ENCODE results near the gene FBN1. TPM values are rescaled to one million over a fixed set of nuclear protein-coding genes. Genes with fewer than 3 reads are reported as not detected.

Gene FBN1
- total and polyA plus RNA-seq, 8 donors = 83.1 to 144 (median 94.0) TPM

DNA sequence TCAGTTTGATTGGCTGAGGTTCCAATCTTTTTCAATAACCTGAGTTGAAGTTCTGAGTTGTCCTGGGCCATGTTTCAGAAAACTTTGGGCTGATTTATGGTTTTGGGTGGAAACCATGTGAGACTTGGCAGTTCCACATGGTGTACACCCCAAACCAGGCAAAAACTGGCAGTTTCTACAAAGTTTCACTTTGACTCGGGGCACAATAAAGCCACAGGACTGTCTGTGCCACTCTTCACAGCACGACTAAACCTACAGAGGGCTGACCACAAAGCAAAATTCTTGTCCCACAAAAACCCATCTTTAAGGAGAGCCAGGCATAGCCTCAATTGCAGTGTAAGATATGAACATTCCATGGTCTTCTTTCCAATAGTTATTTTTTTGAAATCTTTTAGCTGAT, 159.3 kb downstream of the FBN1 start:
- intact Hi-C loops (cut with DNase I) = no loop called here

DNA sequence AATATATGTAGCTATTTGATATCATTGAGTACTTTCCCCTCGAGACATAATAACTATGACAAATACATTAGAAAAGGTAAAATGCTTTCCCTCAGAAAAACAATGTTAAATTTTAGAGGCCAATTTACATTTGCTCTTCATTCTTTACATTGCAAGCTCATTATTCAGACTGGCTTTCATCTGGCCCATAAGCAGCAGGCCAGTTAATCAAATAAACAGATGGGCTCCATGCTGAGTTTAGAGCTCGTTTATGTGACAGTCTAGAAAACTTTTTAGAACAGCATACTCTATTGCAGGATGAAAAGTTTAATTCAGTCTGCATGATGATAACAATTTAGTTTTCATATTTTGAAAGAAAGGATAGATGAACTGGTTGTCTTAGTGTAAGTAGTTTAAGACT, 163.7 kb downstream of the FBN1 start:
- intact Hi-C loops (cut with DNase I) = no loop called here

More for the DNA sequence above, 159.3 kb downstream of the FBN1 start:
- peaks cover 0 to 63% of the 10 kb centered on the region in 2 donors for H3K36me3 ChIP-seq
- H3K27me3 ChIP-seq = no peaks in the 10 kb centered on the region
- H3K4me3 ChIP-seq = no peak overlapping the region
- DNase-seq (no peak), ATAC-seq (no peak)
- TF ChIP-seq, protein P1, sequence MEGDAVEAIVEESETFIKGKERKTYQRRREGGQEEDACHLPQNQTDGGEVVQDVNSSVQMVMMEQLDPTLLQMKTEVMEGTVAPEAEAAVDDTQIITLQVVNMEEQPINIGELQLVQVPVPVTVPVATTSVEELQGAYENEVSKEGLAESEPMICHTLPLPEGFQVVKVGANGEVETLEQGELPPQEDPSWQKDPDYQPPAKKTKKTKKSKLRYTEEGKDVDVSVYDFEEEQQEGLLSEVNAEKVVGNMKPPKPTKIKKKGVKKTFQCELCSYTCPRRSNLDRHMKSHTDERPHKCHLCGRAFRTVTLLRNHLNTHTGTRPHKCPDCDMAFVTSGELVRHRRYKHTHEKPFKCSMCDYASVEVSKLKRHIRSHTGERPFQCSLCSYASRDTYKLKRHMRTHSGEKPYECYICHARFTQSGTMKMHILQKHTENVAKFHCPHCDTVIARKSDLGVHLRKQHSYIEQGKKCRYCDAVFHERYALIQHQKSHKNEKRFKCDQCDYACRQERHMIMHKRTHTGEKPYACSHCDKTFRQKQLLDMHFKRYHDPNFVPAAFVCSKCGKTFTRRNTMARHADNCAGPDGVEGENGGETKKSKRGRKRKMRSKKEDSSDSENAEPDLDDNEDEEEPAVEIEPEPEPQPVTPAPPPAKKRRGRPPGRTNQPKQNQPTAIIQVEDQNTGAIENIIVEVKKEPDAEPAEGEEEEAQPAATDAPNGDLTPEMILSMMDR (IDR thresholded peaks at IDR 0.05) = no peak
- no peaks in the 10 kb centered on the region for H3K9me3 ChIP-seq
- no peaks in the 10 kb centered on the region for H3K4me1 ChIP-seq
- no peak overlapping the region for H3K27ac ChIP-seq

DNA sequence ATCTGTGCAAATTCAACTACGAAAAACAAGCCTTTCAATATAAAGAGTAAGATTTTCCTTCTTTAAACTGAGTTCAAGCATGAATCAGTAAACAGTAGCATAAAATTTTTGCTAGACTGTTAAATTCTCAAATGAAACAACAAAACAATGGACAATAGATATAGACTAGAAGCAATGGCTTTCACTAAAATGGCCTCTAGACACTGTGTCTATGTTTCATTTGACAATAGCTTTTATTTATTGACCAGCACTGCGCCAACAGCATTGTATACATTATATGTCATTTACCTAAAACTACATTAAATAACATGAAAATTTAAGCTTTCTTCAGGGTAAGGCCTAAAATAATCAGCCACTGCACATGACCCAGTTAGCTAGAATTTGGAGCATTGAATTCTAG, 165.8 kb downstream of the FBN1 start:
- no peaks in the 10 kb centered on the region for H3K9me3 ChIP-seq
- intact Hi-C loops (cut with DNase I) = no loop called here
- ATAC-seq = no peak
- TF ChIP-seq, protein P1 (IDR thresholded peaks at IDR 0.05) = no peak
- H3K4me1 ChIP-seq = peaks cover 0 to 7% of the 10 kb centered on the region in 2 donors
- no peaks in the 10 kb centered on the region for H3K27me3 ChIP-seq
- no peak overlapping the region for H3K27ac ChIP-seq
- no peak for DNase-seq
- H3K4me3 ChIP-seq = no peak overlapping the region
- peaks cover 0 to 11% of the 10 kb centered on the region in 2 donors for H3K36me3 ChIP-seq

More for the DNA sequence above, 163.7 kb downstream of the FBN1 start:
- H3K27me3 ChIP-seq = no peaks in the 10 kb centered on the region
- DNase-seq = no peak
- no peak for ATAC-seq
- H3K36me3 ChIP-seq = peaks cover 0 to 22% of the 10 kb centered on the region in 2 donors
- TF ChIP-seq, protein P1 (IDR thresholded peaks at IDR 0.05) = no peak
- no peak overlapping the region for H3K27ac ChIP-seq
- peaks cover 0 to 7% of the 10 kb centered on the region in 2 donors for H3K4me1 ChIP-seq
- H3K4me3 ChIP-seq = no peak overlapping the region
- no peaks in the 10 kb centered on the region for H3K9me3 ChIP-seq

DNA sequence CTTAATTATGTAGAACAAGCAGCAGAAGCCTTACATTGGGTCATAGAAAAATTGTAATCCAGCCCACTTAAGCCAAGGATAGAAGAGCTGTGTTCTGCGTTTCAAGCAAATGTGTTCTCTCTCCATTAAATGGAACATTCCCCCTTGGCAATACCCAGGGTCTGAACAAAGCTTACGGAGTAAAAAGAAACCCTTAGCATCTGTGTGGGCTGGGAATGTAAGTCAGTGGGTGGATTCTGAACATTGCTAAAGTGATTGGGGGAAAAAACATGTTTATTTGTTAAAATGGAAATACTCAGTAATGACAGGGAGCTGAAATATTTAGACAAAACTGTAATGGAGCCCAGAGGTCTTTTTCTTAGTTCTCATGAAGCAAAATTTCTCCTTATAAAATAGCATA, 166.9 kb downstream of the FBN1 start:
- DNase-seq = no peak
- H3K4me1 ChIP-seq = peaks cover 0 to 7% of the 10 kb centered on the region in 2 donors

DNA sequence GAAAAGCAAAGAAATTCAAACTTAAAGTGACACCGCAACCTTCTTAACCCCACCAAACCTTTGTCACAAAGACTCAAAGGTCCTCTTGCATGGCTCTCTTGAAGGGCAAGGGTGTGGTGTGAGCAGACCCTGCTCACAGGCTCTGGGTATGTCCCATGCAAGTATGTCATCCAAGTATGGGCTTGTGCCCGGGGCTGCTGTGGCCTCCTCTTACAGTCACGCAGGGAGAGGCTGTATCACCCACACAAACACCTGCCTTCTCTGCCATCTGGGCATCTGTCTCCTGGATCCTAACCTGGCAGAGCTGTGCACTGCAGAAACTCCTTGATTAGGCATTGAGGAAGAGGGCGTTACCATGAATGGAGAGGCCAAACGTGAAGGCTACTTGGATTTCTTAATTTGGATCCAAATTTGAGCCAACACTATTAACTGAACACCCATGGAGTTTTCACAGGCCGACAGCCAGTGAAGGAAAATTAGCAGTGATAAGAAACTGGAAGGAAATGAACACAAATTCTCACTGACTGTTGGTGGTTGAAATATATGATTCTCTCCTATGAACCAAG, 167.6 kb downstream of the FBN1 start:
- Histone ChIP-seq H3K4me1 (peaks cover 0 to 7% of the 10 kb centered on the region in 2 donors), H3K9me3 (no peaks in the 10 kb centered on the region), H3K27ac (no peak overlapping the region), H3K36me3 (peaks cover 0 to 2% of the 10 kb centered on the region in 2 donors), H3K4me3 (no peak overlapping the region), H3K27me3 (no peaks in the 10 kb centered on the region)
- intact Hi-C loops (cut with DNase I) = no loop called here
- no peak for ATAC-seq
- no peak for DNase-seq
- TF ChIP-seq, protein P1 (IDR thresholded peaks at IDR 0.05) = no peak

More for the DNA sequence above, 166.9 kb downstream of the FBN1 start:
- Histone ChIP-seq H3K27me3 (no peaks in the 10 kb centered on the region), H3K27ac (no peak overlapping the region), H3K9me3 (no peaks in the 10 kb centered on the region), H3K36me3 (peaks cover 0 to 9% of the 10 kb centered on the region in 2 donors), H3K4me3 (no peak overlapping the region)
- TF ChIP-seq, protein P1 (IDR thresholded peaks at IDR 0.05) = no peak
- ATAC-seq = no peak
- intact Hi-C loops (cut with DNase I) = no loop called here
